NCI-H345 (cell line): ENCODE measurements around the gene MYO5B.
A peak's percentile ranks its signal among the peaks of the same experiment; 100 is the strongest.

Source experiments
- DNase-seq: peaks from one replicate; lab custom pipeline; 2025; lab: John Stamatoyannopoulos, UW

The MYO5B gene

DNA sequence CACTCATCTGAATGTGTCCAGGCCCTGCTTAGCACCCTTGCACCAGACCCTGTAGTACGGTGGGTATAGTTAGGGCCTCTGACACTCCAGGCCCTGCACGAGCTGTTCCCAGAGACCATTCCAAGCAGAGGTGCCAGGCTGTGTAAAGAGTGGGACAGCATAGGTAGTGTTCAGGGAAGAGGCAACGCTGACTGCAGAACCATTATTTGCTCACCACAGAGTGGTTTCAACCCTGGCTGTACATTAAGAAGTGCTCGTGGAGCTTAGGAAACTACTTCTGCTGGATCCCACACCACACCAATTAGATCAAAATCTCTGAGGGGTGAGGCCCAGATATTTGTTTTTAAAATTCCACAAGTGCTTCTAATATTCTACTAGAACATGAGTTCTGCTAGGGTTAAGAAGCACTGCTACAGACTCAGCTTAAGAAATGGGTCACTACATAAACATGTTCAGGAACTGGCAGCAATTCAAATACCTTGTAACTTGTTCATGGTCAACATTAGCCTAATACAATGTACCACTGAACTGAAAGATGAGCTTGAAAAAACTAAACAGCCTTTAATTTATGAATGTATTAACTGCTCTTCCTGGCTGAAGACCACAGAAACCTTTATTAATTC is 183.0 kb downstream of the MYO5B start:
- no peak for DNase-seq

DNA sequence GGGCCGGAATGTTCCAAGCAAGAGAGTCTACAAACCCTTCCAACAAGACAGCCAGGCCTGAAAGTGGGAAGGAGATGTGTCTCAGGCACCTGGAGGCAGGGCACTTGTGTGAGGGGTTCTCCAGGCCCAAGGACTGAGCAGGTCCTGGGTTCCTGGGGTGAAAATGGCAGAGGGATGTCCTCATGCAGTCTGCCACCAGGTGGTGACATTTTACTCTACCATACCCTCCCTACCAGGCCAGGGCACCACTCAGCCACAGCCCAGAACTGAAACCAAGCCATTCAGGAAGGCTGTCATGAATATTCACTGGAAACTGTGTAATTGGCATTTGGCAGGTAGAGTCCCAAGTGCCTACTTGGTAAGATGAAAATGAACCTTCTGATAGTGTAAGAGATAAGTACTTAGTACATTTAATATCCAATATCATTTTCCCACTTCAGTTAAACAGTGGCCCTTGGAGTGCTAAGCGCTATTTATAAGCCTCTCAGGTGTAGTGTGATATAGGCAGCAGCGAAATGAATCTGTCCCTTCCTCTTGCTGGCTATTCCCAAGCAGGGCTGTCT is 185.1 kb downstream of the MYO5B start:
- DNase-seq, result peak; percentile 61

DNA sequence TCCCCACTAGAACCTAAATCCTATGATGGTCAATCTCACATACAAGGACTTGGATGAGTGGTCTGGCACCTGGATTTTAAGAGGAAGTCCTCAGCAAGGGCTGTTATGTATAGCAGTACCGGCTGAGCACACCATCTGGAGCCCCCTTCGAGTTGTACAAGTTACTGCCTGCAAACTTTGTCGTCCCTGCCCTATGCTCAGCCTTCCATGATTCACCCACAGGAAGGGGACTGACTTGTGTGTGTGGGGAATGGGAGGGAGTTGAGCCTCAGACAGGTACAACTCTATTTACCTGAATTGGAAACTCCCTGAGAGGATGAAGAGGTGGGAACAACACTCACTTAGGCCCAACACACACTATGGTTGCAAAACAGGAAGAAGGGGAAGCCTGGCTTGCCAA is 186.6 kb downstream of the MYO5B start:
- no peak for DNase-seq

DNA sequence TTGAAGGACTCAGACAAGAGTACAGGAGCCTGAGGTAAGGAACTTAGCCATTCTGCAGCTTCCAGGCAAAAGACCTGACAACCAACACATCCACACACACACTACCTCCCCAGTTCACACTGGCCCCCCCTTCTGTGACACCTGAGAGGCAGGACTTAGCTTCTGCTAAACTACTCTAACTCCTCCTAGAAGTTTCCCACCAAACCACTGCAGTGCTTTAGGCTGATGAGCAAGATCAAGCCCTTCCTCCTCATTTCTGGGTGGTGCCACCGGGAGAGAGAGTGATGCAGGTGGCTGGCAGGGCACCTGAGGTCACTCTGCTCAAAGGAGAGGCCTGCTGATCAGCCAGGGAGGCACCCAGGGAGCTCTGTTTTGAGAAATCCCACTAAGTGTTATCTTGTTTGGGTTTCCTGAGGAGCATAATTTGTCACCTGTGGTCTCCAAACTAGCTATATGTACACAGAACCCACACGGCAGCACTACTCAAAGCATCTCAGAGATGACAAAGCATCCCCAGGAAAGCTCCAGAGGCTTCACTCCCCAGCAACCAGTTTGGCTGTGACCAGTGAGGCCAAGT is 188.4 kb downstream of the MYO5B start:
- no peak for DNase-seq

DNA sequence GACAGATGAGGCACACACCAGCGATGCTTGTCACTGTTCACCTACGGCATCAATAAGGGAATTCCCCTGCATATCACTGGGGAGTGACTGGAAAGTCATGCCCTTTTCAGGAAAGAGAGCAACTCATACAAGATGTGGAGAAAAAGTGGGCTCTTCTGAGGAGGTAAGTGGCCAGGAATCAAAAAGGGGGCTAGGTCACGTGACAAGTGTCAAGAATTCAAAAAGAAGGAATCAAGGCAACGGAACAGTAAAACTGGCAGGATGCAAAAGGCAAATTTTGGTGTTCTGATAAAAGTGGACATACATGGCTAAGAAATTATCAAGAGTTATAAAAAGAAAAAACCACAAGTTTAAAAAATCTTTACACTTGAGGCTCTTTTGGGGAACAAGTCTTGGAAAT is 190.9 kb downstream of the MYO5B start:
- DNase-seq, result no peak

DNA sequence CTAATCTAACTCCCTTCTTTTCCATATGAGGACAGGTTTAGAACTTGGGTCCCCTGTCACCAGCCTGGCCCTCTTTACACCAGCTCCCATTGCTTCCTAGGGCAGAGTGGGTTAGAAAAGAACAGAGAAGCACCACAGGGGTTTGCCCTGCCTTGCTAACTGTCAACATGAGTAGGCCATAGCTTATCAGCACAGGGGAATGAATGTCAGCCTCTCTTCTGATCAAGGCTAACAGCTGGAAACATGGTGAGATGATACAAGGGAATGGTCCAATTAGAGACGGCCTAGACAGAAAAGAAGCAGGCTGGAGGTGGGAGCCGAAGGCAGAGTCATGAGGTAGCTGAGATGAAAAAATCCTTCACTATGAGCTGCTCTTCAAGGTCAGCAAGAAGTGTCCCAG is 192.2 kb downstream of the MYO5B start:
- DNase-seq, result no peak

DNA sequence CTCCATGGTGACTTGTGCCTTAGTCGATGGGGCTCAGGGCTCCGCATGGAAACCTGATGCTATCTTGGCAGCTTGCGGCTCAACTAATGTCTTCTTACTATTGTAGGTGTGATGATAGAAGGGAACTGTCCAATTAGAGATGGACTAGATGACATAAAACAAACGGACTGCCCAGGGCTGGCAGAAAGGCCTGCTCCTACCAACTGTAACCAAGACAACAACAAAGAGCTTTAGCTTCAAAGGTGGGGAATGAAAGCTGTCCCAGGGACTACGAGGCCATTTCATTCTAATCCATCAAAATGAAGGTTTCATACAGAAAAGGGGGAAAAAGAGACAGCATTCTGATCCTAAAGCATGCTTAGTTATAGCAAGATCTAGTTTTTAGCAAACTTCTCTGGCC is 194.7 kb downstream of the MYO5B start:
- DNase-seq, result no peak

DNA sequence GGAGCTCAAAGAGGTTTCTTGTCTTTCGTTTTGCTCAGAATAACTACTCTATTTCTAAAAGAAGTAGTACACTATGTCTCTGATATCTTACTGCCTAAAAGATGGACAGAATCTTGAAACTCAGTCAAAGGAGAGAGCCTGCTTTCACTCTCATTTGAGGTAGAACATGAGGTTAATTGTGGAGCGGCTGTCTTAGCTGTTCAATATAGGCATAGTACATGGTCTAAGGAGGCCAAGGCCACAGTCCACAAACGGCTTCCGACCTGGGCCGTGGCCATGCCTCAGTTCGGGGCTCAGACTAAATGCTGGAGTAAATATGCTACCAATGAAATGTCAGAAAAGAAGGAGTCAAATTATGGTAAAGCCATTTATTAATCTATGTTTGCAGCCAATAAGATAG is 195.8 kb downstream of the MYO5B start:
- no peak for DNase-seq

DNA sequence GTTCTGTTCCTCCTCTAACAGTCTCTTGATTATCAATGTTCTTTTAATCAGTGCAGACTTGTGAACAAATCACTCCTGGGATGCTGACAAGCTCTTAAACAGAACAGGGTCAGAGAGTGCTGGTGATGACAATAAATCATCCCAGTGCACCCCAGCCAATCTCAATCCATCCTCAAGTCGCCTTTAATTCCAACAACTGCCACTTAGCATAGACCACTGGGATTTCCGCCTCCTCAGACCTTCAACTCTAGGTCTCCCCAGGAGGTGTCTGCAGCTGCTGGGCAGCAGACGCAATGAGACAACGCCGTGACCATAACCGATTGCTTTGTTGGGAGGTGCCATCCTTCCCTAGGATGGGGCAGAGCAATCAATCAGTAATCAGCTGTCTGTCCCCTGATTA is 197.4 kb downstream of the MYO5B start:
- DNase-seq, result no peak

DNA sequence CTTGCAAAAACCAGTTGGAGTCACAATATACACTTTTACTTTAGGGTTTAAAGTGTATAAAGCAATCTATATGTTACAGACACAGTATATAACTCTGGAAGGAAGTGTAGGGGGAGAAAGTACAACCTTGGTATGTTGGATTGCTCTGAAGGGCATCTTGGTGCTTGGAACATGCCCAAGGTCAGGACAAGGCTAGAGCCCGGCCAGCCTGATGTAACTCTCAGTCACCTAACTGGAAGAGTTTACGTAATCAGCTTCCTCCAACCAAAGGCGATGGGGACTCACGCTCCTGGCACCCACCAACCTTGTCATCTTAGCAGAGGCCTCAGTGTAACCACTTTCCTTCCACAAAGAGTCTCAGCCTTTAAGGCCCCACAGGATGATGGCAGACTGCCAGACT is 200.5 kb downstream of the MYO5B start:
- DNase-seq, result no peak

DNA sequence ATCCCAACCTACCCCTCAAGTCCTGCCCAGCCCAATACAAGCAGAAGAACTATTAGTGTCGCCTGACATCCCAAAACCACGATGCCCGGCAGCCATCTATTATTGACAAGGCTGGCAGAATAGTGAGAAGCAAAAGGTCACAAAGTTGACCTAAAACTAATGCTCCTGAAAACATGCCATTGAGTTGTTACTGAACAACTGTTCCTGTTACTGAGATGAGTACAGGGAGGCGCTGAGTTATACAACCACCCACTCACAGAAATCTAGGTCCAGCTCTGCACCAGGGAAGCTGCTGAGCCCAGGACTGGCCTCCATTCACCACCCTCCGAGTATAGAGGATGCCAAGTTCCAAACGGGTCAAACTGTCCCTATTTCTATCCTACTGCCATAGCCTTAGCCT is 201.6 kb downstream of the MYO5B start:
- no peak for DNase-seq

DNA sequence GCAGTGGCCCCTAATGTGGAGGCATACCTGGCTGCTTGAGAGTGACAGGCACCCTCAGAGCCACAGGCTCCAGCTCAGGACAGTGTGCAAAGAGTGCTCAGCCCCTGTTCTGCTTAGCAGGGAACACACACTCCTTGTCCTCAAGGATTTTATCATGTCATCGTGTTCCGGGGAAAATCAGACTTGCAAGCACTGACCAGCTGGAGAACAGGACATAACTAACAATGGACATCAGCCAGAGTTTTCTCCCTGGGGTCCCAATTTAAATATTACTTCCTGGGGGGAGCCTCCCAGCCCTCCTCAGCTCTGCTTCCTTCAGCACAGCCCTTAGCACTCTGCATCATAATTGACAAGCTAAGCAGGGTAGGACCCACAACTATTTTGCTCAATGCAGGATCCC is 206.2 kb downstream of the MYO5B start:
- no peak for DNase-seq

DNA sequence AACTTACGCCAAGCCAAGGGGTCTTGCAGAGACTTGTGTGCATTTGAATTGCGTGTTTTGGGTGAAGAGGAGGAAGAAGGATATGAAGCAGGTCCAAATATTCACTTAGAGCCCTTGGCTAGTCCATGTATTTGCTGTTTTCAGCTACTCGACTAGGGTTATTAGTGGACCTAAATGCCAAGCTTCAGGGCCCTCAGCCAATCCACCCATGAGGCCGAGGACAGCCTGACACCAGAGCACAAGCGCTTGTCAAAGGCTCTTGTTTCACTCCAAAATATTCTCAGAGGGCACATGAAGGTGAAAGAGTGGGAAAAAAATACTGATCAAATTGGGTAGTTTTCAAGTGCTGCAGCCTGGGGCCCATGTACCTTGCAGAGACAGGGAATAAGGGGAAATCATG is 206.8 kb downstream of the MYO5B start:
- no peak for DNase-seq

DNA sequence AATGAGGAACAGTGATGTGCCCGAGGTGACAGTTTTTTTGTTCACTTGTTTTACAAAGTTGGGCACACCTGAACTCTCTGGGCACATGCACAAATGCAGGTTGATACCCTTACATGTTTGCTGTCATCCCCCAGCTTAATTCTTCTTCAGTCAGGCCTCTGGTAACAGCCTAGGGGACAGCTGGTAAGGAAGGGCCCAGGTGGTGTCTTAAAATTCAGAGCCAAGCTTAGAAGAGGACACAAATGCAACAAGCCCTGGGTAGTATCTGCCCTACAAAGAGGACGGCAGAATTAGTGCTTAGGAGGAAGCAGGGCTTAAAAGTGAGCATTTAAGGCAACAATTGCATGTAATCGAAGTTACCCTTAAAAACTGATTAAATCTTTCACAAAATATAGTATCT is 209.7 kb downstream of the MYO5B start:
- DNase-seq, result no peak

DNA sequence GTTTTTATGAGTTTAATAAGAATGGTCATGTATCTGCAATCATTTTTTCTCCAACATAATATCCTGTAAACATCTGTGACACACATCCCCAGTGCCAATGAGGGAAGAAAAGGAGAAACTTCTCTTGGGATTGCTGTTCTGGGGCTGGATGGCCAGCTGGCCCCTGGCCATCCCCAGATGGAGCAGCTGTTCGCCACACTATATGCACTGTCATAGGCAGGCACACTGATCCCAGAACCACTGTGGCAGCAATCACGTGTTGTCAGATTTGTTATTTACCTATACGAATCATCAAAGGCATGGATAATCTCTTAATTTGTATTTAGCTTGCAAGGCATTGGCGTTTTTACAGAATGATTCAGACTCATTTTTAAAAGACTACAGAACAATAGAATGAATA is 214.1 kb downstream of the MYO5B start:
- DNase-seq, result no peak

DNA sequence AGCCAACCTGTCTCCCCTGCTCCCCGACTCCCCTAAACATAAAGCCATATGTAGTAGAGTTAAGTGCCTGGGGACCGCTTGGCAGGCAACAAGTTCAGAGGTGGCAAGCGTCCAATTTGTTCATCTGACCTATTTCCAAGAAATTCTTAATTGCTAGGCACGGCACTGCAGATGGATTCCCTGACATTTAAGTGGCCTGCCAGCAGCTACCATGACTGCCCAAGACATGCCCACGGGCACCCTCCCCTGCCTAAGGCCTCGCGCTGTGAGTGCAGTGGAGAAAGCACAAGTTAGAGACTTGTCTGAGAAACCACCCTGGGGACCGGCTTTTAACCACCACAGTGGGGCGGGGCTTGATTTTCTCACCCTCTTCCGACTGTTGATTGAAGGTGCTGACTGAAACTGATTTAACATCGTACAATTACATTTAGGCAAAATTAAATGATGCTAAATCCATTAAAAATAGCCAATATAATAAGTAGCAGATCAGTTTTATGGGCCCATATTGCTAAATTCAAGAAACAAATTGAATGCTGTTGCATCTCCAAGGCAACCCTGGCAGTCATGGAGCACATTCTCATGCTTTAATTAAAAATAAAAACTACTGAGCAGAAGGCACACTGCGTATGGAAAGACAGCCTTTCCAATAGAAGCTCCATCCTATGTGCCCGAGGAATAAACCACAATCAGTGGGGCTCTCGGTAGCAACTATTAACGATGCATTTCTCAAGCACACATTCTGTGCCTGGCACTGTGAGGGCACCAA is 218.0 kb downstream of the MYO5B start:
- DNase-seq, result no peak

DNA sequence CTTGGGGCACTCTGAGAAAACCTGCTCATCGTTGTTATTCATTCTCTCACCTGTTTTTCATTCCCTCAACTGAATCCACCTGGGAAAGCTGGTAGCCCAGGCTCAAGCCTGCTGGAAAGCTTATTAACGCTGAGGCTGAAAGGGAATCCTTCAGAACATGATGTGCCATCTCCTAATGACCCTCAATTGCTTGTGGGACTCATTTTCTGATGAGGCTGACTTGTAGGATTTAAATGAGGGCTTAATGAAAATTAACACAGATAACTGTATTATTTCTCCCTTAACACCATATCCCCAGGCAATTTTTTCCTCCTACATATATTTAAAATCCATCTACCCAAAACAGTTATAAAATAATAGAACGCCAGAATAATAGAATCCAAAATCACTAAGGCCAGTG is 218.9 kb downstream of the MYO5B start:
- no peak for DNase-seq

DNA sequence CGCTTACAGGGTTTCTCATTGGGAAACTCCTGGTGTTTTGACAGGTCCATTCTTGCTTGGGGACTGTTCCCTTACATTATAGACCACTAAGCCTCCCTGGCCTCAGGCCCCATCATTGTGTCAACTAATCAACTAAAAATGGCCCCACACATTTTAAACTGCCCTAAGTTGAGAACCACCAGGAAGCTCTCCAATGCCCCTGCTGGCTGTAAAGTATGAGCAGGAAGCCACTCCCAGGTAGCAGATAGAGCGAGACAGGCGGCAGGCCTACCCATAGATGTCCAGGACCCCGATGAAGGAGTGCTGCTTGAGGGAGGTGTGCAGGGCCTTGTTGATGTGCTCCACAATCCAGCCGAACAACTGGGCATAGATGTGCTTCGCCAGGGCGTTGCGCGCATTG is 220.9 kb downstream of the MYO5B start:
- no peak for DNase-seq

DNA sequence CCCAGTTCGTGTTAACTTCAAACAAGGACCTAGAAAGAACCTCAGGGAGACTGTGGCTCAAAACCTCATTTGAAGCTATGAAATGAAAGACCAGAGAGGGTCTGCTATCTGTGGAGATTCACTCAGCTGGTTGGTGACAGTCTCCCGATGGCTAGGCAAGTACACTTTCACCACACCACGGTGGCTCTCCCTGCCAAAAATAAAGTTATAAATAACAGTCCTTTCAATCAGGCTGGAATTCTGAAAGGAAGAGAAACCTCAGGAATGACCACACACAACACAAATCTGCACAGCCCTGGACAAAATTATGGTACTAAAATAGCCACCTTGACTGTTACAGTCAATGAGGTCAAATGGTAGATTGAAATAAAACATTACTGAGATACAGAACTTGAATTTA is 221.4 kb downstream of the MYO5B start:
- no peak for DNase-seq

DNA sequence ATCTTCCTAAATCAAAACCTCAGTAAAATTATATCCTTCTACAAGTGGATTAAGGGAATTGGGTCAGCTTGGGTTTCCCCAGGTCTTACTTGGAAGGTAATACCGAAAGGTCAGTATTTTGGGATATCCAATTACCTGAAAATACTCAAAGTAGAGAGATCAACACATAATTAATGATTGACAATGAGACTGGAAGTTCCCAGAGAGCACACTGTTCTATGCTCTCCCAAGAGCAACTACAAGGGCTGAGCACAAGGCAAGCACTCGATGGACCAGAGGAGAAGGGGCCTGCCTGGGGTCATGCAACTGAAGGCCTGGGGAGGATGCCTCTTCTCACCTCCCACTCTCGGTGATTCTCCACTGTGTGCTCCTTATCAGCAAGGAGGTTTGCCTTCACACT is 222.4 kb downstream of the MYO5B start:
- DNase-seq, result no peak

DNA sequence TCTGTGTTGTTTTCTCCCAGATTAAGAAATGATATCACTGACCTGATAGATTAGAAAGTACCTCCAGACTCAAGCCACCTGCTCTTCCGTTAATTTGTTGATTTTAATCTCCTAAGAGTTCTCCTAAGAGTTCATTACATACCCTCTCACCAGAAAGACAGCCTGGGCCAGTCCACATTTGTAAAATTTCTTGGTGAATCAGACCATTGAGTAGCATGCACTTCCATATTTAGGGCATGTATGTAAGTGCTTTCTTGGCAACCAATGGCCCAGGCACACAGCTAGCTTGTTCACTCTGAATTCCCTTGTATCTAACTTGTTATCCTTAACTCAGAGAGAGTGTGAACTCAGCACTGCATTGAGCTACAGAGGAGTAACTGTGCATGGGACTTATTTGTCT is 223.5 kb downstream of the MYO5B start:
- no peak for DNase-seq

DNA sequence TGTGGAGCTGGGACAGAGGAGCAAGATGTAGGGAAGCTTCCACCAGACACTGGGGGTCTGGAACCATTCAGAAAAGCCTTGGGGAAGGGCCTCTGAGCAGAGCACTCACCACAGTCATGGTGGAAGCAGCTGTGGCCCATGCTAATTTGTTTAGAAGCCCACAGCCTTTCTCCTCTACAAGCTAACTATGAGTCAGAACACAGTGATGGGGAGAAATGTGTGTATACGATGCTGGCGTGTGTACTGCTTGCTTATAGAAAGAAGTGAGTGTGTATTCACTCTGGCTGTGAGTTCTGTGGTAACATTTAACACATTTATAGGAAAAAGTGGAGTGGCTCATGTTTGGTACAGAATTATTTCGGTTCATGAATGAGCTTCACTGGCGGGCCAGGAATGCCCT is 224.6 kb downstream of the MYO5B start:
- DNase-seq, result no peak

DNA sequence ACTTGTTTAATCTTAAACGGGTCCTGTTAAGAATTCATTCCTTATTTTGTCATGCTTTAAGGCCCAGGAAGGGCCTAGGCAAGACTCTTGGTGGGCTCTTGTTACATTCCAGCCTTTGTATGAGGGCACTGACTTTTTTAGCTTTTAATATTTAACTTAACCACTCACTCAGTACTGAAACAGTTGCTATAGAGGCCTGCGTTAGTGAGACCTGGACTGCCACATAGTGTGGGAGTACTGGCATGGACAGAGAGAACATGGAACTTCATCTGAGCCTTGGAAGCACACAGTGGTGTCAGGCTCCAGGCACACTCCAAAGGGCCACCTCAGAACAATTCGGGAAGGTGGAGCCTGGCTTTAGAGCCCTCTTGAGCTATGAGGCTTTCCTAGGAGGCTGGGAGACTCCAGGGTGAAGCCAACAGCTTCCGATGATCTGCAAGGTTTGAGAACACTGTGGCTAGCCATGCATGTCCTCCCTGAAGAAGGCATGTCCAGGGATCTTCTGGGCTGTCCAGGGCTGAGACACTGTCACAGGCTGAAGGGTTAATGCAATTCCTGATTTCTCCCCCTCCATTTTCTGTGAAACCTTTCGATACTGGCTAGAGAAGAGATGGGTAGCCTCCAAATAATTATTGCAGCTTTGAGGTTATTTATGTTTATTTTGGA is 226.2 kb downstream of the MYO5B start:
- no peak for DNase-seq
